ENCODE measurements around the gene KRTAP5-6. TPM values are rescaled to one million over a fixed set of nuclear protein-coding genes. Genes with fewer than 3 reads are reported as not detected.
A peak's percentile ranks its signal among the peaks of the same experiment; 100 is the strongest.

KRTAP5-6 gene, protein sequence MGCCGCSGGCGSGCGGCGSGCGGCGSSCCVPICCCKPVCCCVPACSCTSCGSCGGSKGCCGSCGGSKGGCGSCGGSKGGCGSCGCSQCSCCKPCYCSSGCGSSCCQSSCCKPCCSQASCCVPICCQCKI
- not detected for total RNA-seq

DNA sequence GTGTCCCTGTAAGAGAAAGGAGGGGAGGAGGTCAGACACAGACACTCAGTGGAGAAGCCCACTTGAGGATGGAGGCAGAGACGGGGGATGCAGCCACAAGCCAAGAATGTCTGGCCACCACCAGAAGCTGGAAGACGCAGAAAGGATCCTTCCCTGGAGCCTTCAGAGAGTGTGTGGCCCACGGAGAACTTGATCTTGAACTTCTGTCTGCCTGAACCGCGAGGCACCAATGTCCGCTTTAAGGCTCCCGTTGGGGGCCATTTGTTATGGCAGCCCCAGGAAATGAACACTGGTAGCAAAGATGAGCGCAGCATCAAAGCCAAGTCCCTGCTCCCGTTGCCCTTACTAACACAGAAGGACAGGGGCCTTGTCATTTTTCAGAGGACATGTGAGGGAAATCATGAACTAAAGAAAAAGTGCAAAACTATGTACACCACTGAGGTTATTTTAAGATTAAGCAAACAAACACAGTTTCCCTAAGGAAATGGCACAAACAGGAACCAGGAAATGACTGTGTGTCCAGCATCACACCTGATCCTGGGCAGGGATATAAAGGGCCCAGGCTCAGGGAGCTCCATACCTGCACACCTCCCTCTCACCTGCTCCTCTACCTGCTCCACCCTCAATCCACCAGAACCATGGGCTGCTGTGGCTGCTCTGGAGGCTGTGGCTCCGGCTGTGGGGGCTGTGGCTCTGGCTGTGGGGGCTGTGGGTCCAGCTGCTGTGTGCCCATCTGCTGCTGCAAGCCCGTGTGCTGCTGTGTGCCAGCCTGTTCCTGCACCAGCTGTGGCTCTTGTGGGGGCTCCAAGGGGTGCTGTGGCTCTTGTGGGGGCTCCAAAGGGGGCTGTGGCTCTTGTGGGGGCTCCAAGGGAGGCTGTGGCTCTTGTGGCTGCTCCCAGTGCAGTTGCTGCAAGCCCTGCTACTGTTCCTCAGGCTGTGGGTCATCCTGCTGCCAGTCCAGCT, at the start of gene KRTAP5-6:
KRTAP5-6 (plus strand) TSS at position 588 of the 963 bp plus-strand sequence; CDS start at position 639, 51 bp downstream.
- DNase-seq (ENCODE audit: low spot score in 2 of 2) = peak in 1 of 2 donors; percentile 3
- H3K4me1 ChIP-seq = peaks cover 10 to 12% of the 10 kb centered on the region in 2 donors
- no peaks in the 10 kb centered on the region for H3K9me3 ChIP-seq
- H3K4me3 ChIP-seq = no peak within 1 kb of the TSS
- no peak within 1 kb of the TSS for H3K27ac ChIP-seq
- intact Hi-C loops (cut with DNase I; ENCODE audit: low total_unique reads) = no loop called here
- TF ChIP-seq, protein P1, sequence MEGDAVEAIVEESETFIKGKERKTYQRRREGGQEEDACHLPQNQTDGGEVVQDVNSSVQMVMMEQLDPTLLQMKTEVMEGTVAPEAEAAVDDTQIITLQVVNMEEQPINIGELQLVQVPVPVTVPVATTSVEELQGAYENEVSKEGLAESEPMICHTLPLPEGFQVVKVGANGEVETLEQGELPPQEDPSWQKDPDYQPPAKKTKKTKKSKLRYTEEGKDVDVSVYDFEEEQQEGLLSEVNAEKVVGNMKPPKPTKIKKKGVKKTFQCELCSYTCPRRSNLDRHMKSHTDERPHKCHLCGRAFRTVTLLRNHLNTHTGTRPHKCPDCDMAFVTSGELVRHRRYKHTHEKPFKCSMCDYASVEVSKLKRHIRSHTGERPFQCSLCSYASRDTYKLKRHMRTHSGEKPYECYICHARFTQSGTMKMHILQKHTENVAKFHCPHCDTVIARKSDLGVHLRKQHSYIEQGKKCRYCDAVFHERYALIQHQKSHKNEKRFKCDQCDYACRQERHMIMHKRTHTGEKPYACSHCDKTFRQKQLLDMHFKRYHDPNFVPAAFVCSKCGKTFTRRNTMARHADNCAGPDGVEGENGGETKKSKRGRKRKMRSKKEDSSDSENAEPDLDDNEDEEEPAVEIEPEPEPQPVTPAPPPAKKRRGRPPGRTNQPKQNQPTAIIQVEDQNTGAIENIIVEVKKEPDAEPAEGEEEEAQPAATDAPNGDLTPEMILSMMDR (IDR thresholded peaks at IDR 0.05) = no peak
- TF ChIP-seq POLR2AphosphoS5 (IDR thresholded peaks at IDR 0.05) (no peak), POLR2A (IDR thresholded peaks at IDR 0.05) (no peak)
- peaks cover 0 to 9% of the 10 kb centered on the region in 2 donors for H3K27me3 ChIP-seq
- no peaks in the 10 kb centered on the region for H3K36me3 ChIP-seq

DNA sequence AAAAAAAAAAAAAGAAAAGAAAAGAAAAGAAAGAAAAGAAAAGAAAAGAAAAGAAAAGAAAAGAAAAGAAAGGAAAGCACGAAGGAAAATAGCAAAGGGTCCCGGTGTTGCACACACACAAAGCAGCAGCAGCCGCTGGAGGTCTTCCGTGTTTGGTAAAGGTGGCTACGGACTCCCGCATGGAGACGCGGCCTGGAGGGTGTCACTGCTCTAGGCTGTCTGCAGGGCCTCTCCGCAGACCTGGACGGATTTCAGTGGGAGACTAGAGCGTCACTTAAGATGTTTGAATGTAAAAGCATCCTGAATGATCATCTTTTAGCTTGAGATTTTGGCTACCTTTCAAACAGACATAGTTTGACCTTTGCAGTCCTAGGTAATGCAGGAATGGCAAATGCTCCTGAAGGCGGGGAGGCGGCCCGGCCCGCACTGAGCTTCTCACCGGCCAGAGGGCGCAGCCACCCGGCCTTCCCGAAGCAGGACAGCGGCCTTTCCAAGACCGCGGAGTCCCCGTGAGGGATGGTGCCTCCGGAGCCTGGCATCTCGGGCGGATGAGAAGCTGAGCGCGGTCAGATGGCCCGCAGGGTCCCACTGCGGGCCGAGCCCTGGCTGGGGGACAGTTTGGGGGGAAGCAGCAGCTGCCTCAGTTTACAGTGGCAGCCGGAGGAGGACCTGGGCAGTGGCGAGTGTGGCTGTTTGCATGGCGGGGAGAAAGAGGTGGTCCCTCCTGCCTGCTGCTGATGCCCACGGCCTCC, 48.9 kb upstream of the KRTAP5-6 start:
- H3K27ac ChIP-seq = no peak overlapping the region
- H3K9me3 ChIP-seq = no peaks in the 10 kb centered on the region
- intact Hi-C loops (cut with DNase I; ENCODE audit: low total_unique reads) = no loop called here
- TF ChIP-seq POLR2AphosphoS5 (IDR thresholded peaks at IDR 0.05) (no peak), POLR2A (IDR thresholded peaks at IDR 0.05) (no peak)
- TF ChIP-seq, protein P1 (IDR thresholded peaks at IDR 0.05) = no peak
- H3K4me3 ChIP-seq = no peak overlapping the region
- no peaks in the 10 kb centered on the region for H3K4me1 ChIP-seq
- no peak for DNase-seq (ENCODE audit: low spot score in 2 of 2)
- H3K27me3 ChIP-seq = peaks cover 0 to 3% of the 10 kb centered on the region in 2 donors
- no peaks in the 10 kb centered on the region for H3K36me3 ChIP-seq

DNA sequence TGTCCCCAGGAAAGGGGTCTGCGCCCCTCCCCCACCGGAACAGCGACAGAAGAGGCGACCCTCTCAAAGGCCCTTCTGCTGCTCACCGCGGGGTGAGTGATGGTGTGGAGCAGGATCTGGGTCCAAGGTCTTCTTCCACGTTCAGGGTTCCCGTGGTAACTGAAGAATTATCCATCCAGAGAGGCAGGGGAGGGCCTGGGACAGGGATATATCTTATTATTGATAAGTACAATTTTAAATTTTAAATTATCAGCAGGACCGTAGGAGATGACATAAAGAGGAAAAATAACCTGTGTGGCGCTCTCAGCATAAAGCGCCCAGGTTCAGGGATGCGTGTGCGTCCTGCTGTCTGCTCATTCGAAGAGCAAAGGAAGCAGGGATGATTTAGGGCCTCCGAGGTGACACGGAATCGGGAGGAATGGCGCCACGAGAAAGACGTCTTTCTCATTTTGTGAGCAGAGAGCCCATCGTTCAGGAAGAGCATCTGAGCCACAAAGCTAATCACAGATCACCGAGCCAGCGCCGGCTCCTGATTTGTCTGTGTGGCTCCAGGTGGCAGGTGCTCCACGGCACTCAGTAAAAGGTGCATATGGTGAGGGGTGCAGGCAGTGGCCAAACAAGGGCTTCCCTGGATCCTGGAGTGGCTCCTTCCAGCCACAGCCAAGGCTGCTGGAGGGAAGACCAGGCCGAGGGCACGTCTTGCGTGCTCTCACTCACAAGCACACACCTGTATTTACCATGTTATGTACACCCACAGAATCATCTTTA, 48.2 kb upstream of the KRTAP5-6 start:
- intact Hi-C loops (cut with DNase I; ENCODE audit: low total_unique reads) = no loop called here
- H3K27me3 ChIP-seq = peaks cover 0 to 6% of the 10 kb centered on the region in 2 donors
- no peak overlapping the region for H3K27ac ChIP-seq
- no peaks in the 10 kb centered on the region for H3K36me3 ChIP-seq
- no peak overlapping the region for H3K4me3 ChIP-seq
- H3K4me1 ChIP-seq = no peaks in the 10 kb centered on the region
- no peaks in the 10 kb centered on the region for H3K9me3 ChIP-seq
- peak in 1 of 2 donors; percentile 35 for DNase-seq (ENCODE audit: low spot score in 2 of 2)
- TF ChIP-seq, protein P1 (IDR thresholded peaks at IDR 0.05) = no peak
- TF ChIP-seq POLR2AphosphoS5 (IDR thresholded peaks at IDR 0.05) (no peak), POLR2A (IDR thresholded peaks at IDR 0.05) (no peak)

DNA sequence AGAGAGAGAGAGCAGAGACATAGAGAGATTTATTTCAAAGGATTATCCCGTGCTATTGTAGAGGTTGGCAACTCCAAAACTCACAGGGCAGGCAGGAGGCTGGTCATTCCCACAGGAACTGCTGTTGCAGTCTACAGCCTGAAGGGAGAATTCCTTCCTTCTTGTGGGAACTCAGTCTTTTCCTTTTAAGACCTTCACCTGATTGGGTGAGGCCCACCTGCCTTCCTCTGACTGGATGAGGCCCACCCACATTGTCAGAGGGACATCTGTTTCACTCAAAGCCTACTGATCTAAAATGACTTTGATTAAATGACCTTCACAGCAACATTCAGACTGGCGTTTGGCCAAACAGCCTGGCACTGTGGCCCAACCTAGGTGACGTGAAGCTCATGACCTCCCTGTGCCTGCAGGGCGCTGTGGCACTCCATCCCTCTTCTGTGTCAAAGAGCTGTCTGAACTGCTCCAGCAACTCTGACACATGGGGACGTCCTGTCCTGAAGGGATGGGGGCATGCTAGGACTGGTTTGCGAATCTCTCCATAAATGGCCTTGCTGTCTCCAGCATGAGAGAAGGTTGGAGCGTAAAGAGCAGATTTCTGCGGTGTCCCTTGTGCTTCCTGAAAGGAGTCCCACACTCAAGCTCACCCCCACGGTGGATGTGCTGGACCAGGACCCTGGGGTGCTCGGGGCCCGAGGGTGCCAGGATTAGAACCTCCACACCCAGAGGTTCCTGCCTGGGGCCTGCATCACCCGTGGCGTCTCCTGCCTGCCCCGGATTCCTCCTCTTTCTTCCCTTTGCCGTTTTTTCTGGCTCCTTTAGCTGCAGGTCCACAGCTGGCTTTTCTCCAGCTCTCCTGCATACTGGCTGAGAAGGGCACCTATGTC, 46.7 kb upstream of the KRTAP5-6 start:
- H3K36me3 ChIP-seq = no peaks in the 10 kb centered on the region
- H3K4me3 ChIP-seq = no peak overlapping the region
- peaks cover 0 to 17% of the 10 kb centered on the region in 2 donors for H3K27me3 ChIP-seq
- H3K27ac ChIP-seq = no peak overlapping the region
- peak; percentile 48 to 49 for DNase-seq (ENCODE audit: low spot score in 2 of 2)
- no peaks in the 10 kb centered on the region for H3K9me3 ChIP-seq
- TF ChIP-seq POLR2A (IDR thresholded peaks at IDR 0.05) (no peak), POLR2AphosphoS5 (IDR thresholded peaks at IDR 0.05) (no peak)
- TF ChIP-seq, protein P1 (IDR thresholded peaks at IDR 0.05) = no peak
- H3K4me1 ChIP-seq = no peaks in the 10 kb centered on the region
- intact Hi-C loops (cut with DNase I; ENCODE audit: low total_unique reads) = no loop called here
